MM.1S (cell line): ENCODE data around the gene APC2.

Experiments used
- DNase-seq: peaks from one replicate; pipeline ENCODE4 v3.0.0-alpha.2; 2015
- H2AFZ ChIP-seq: fragments of 300-600 bp; sonication (generic); 2 replicates; pipeline ENCODE4 v1.6.0; 2016; ENCODE audit warnings: antibody characterized with exemption, low read length
- H3F3A ChIP-seq: fragments of 300-600 bp; sonication (generic); 2 replicates; pipeline ENCODE4 v1.6.1; 2016; ENCODE audit warnings: mild to moderate bottlenecking, antibody characterized with exemption, low read length, moderate library complexity, mixed read lengths; ENCODE audit not compliant: insufficient read depth
- H3K27ac ChIP-seq: fragments of 300-600 bp; sonication (generic); 2 replicates; pipeline ENCODE4 v1.5.1; 2016; ENCODE audit warnings: mild to moderate bottlenecking, low read length
- H3K27me3 ChIP-seq: fragments of 300-600 bp; sonication (generic); replicated peaks from 2 replicates; pipeline ENCODE4 v1.6.0; 2016; ENCODE audit warnings: low read length; ENCODE audit not compliant: insufficient read depth
- H3K36me3 ChIP-seq: fragments of 300-600 bp; sonication (generic); replicated peaks from 2 replicates; pipeline ENCODE4 v1.6.1; 2016; ENCODE audit warnings: mild to moderate bottlenecking, low read length, mixed read lengths; ENCODE audit not compliant: insufficient read depth
- H3K4me1 ChIP-seq: fragments of 300-600 bp; sonication (generic); 2 replicates; pipeline ENCODE4 v1.6.1; 2016; ENCODE audit warnings: low read length, mixed read lengths
- H3K4me2 ChIP-seq: fragments of 300-600 bp; sonication (generic); 2 replicates; pipeline ENCODE4 v1.6.0; 2016; ENCODE audit warnings: low read depth, low read length
- H3K4me3 ChIP-seq: fragments of 300-600 bp; sonication (generic); 2 replicates; pipeline ENCODE4 v1.5.1; 2016; ENCODE audit warnings: low read length, mixed read lengths
- H3K79me2 ChIP-seq: fragments of 300-600 bp; sonication (generic); 2 replicates; pipeline ENCODE4 v1.6.1; 2016; ENCODE audit warnings: mixed run types, low read length, mixed read lengths
- H3K9ac ChIP-seq: fragments of 300-600 bp; sonication (generic); 2 replicates; pipeline ENCODE4 v1.6.1; 2016; ENCODE audit warnings: low read length, mixed read lengths
- H3K9me2 ChIP-seq: fragments of 300-600 bp; sonication (generic); replicated peaks from 2 replicates; pipeline ENCODE4 v1.6.1; 2016; ENCODE audit warnings: mild to moderate bottlenecking, low read length, mixed read lengths; ENCODE audit not compliant: insufficient read depth
- H3K9me3 ChIP-seq: fragments of 300-600 bp; sonication (generic); replicated peaks from 2 replicates; pipeline ENCODE4 v1.6.1; 2016; ENCODE audit warnings: mild to moderate bottlenecking, low read length, mixed read lengths; ENCODE audit not compliant: insufficient read depth
- H4K20me1 ChIP-seq: fragments of 300-600 bp; sonication (generic); 2 replicates; pipeline ENCODE4 v1.6.1; 2016; ENCODE audit warnings: mild to moderate bottlenecking, low read length, moderate library complexity, mixed read lengths; ENCODE audit not compliant: insufficient read depth
- EZH2 ChIP-seq: fragments of 300-600 bp; sonication (generic); optimal IDR thresholded peaks from 2 replicates; pipeline ENCODE3; 2017; ENCODE audit warnings: low read depth, mild to moderate bottlenecking, antibody characterized with exemption, low read length, mixed read lengths
- EZH2phosphoT487 ChIP-seq: fragments of 300-600 bp; sonication (generic); IDR thresholded peaks from 2 replicates; pipeline ENCODE4 v1.6.1; 2018; ENCODE audit warnings: antibody characterized with exemption, low read length
- TF ChIP-seq, protein P1 (sequence below): fragments of 300-600 bp; sonication (generic); IDR thresholded peaks from 2 replicates; pipeline ENCODE4 v1.5.1; 2016; ENCODE audit warnings: antibody characterized with exemption, low read length, mixed read lengths

The APC2 gene

DNA sequence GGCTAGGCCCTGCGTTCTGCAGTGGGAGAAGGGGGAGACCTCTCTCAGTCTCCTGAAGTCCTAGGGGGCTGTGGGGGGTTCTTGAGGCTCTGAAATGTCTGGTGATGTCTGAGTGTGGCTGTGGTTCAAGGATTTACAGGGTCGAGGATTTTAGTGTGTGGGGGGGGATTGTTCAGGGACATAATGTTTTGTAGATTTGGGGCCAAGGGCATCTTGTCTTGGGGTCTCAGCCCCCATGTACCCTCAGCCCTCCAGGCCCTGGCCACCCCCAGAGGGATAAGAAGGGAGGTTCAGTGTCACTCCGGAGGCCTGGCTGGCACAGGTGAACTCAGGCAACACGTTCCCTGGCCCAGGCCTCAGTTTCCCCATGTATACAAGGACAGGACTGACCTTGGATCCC is 2.4 kb upstream of the APC2 start:
- Histone ChIP-seq H3K4me1 (peaks cover 19% of the 10 kb centered on the region), H3K4me3 (no peak overlapping the region), H3K27me3 (peaks cover 67% of the 10 kb centered on the region), H4K20me1 (no peaks in the 10 kb centered on the region; the same call in 1 of the 2 replicates), H3K27ac (no peak overlapping the region), H2AFZ (no peak overlapping the region), H3K9ac (no peak overlapping the region), H3K36me3 (no peaks in the 10 kb centered on the region), H3K9me3 (no peaks in the 10 kb centered on the region), H3K9me2 (no peaks in the 10 kb centered on the region), H3K79me2 (no peaks in the 10 kb centered on the region), H3K4me2 (no peak overlapping the region), H3F3A (peaks cover 32% of the 10 kb centered on the region)
- TF ChIP-seq, protein P1, sequence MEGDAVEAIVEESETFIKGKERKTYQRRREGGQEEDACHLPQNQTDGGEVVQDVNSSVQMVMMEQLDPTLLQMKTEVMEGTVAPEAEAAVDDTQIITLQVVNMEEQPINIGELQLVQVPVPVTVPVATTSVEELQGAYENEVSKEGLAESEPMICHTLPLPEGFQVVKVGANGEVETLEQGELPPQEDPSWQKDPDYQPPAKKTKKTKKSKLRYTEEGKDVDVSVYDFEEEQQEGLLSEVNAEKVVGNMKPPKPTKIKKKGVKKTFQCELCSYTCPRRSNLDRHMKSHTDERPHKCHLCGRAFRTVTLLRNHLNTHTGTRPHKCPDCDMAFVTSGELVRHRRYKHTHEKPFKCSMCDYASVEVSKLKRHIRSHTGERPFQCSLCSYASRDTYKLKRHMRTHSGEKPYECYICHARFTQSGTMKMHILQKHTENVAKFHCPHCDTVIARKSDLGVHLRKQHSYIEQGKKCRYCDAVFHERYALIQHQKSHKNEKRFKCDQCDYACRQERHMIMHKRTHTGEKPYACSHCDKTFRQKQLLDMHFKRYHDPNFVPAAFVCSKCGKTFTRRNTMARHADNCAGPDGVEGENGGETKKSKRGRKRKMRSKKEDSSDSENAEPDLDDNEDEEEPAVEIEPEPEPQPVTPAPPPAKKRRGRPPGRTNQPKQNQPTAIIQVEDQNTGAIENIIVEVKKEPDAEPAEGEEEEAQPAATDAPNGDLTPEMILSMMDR: no peak
- no peak for TF ChIP-seq EZH2
- TF ChIP-seq EZH2phosphoT487: no peak
- DNase-seq: no peak

DNA sequence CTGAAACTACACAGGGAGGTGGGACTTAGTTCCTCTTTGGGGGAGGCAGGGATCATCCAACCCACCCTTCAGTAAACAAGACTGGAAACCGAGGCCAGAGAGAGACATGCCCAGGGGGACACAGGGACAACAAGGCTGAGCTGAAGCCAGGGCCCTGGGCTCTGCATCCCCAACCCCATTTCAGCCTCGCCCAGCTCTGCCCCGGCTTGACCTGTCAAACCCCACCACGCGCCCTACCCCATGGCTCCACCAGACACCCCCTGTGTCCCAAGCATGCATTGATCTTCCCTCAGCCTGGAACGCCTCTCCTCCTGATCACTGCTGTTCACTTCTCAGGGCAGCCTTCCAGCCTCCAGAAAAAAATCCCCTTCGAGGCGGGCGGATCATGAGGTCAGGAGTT is 2.0 kb upstream of the APC2 start:
- H3K27ac ChIP-seq: no peak overlapping the region
- no peak overlapping the region for H3K4me3 ChIP-seq
- H3K36me3 ChIP-seq: no peaks in the 10 kb centered on the region
- H3K27me3 ChIP-seq: peaks cover 71% of the 10 kb centered on the region
- H3K9ac ChIP-seq: no peak overlapping the region
- H3K9me2 ChIP-seq: no peaks in the 10 kb centered on the region
- H3K4me1 ChIP-seq: peaks cover 15% of the 10 kb centered on the region
- no peaks in the 10 kb centered on the region for H3K79me2 ChIP-seq
- H2AFZ ChIP-seq: no peak overlapping the region
- no peaks in the 10 kb centered on the region for H3K9me3 ChIP-seq
- H3K4me2 ChIP-seq: no peak overlapping the region
- DNase-seq: no peak
- TF ChIP-seq, protein P1: no peak
- no peak for TF ChIP-seq EZH2phosphoT487
- TF ChIP-seq EZH2: no peak
- no peaks in the 10 kb centered on the region; the same call in 1 of the 2 replicates for H4K20me1 ChIP-seq
- peaks cover 28% of the 10 kb centered on the region for H3F3A ChIP-seq

DNA sequence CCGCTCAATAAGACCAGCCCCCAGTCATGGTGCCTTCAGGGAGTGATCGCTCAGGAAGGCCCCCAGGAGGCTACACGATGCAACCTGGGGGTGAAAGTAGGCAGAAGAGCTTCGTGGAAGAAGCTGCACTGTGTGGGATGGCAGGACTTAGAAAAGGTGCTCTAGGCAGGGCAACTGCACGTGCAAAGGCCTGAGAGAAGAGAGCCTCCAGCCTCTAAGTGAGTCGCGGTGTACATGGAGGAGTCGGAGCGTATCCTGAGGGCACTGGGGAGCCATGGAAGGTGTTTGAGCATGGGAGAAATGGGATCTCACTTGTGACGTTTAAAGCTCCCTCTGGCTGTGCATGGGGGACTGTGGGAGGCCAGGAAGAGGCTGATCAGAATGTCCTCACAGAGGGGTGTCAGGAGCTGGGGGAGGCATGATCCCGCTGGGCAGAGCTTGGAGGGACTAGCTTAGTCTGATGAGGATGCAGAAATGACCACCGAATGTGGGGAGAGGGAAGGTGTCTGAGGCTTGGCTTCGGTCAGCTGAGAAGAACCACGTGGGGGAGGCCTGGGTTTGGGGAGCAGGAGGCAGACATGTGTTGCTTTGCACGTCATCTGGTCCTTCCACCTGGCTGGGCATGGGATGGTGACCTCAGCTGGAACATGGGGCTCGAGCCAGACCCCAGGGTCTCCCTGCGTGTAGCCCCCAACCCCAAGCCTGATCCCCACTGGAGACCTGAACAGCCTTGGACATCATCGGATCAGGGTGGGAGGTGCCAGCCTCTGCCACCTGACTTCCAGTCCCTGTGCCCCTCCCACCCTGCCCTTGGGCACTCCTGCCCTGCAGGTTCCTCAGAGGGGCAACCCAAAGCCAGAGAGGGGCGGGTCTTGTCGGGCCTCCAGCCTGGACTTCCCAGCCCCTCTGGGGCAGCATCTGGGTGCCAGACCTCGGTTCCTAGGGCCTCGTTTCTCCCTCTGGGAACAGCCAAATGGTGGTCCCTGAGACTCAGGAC is 1.1 kb downstream of the APC2 start:
- peaks cover 19% of the 10 kb centered on the region for H3F3A ChIP-seq
- peaks cover 82% of the 10 kb centered on the region for H3K27me3 ChIP-seq
- H3K9me2 ChIP-seq: no peaks in the 10 kb centered on the region
- no peaks in the 10 kb centered on the region for H3K36me3 ChIP-seq
- H3K9ac ChIP-seq: no peak overlapping the region
- H2AFZ ChIP-seq: no peak overlapping the region
- H3K4me2 ChIP-seq: no peak overlapping the region
- no peak overlapping the region for H3K4me3 ChIP-seq
- TF ChIP-seq EZH2phosphoT487 (no peak), EZH2 (no peak)
- TF ChIP-seq, protein P1: no peak
- no peaks in the 10 kb centered on the region for H3K79me2 ChIP-seq
- no peak for DNase-seq
- H4K20me1 ChIP-seq: no peaks in the 10 kb centered on the region; the same call in 1 of the 2 replicates
- H3K27ac ChIP-seq: no peak overlapping the region
- peaks cover 13% of the 10 kb centered on the region; the same call in 1 of the 2 replicates for H3K4me1 ChIP-seq
- no peaks in the 10 kb centered on the region for H3K9me3 ChIP-seq
